Measurements from ENCODE around the gene KDM4B.

GRCh38 chr19:5111051-5111450, 142.1 kb downstream of the KDM4B start:
- TF ChIP-seq POLR2A (IDR thresholded peaks at IDR 0.05) (no peak), CTCF (IDR thresholded peaks at IDR 0.05) (no peak)
